ENCODE measurements around the gene DACT2. TPM values are rescaled to one million over a fixed set of nuclear protein-coding genes. Genes with fewer than 3 reads are reported as not detected.

The DACT2 gene
- total RNA-seq, 1 experiment from 2014 or later = not detected

DNA sequence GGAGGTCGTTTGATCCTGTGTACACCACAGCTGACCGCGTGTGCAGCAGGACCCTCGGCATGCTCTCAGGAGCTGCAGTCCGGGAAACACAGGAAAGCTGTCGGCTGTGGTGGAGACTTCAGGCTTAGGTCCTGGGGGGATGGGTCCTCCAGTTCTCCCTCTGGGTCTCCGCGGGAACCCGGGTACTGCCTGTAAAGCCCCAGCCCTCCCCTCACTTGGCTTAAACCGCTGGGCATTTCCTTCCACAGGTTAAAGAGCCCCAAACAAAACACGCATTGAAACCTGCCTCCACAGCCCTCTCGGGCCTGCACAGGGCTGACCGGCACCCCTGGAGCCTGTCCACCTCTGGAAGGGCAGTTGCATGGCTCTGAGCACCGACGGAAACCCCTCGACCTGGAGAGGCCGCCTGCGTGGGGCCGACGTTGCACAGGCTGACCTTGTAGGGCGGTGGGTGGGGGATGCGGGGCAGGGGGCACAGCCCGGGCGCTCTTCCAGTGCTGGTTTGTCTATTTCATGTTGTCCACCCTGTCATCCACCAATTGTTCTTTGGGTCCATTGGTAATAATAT lies 59.1 kb downstream of the DACT2 start:
- BruUV-seq (replicated peaks) = no TSS peak
- no peaks in the 10 kb centered on the region for H3K4me1 Mint-ChIP-seq (ENCODE audit: insufficient read depth, unreplicated experiment)

DNA sequence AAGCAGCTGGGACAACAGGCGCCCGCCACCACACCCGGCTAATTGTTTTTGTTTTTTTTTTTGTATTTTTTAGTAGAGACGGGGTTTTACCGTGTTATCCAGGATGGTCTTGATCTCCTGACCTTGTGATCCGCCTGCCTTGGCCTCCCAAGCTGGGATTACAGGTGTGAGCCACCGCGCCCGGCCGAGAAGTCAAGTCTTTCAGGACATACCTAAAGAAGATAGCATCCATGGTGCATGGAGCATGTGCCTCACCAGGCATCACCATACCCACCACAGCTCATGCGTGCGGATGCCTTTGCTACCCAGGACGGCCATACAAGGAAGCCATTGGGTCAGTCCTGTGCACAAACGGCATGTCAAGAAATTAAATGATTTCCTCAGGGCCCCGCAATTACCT lies 60.8 kb downstream of the DACT2 start:
- CTCF ChIA-PET = interaction anchor here (0.7 kb wide), 1 partner anchor 82 kb away, joined by 3 read pairs; no protein-coding TSS in a partner anchor
- POLR2A ChIA-PET = no interaction called here
- Mint-ChIP-seq H3K36me3 (ENCODE audit: insufficient read depth, unreplicated experiment) (no peaks in the 10 kb centered on the region), H3K27ac (ENCODE audit: low read depth, unreplicated experiment) (no peak overlapping the region), H3K9me3 (ENCODE audit: unreplicated experiment) (peaks cover 7% of the 10 kb centered on the region), H3K4me3 (ENCODE audit: unreplicated experiment) (no peak overlapping the region), H3K27me3 (ENCODE audit: insufficient read depth, unreplicated experiment) (peaks cover 77% of the 10 kb centered on the region), H3K4me1 (ENCODE audit: insufficient read depth, unreplicated experiment) (no peaks in the 10 kb centered on the region)
- intact Hi-C loops (cut with micrococcal nuclease) = no loop called here
- TF ChIP-seq, protein P1, sequence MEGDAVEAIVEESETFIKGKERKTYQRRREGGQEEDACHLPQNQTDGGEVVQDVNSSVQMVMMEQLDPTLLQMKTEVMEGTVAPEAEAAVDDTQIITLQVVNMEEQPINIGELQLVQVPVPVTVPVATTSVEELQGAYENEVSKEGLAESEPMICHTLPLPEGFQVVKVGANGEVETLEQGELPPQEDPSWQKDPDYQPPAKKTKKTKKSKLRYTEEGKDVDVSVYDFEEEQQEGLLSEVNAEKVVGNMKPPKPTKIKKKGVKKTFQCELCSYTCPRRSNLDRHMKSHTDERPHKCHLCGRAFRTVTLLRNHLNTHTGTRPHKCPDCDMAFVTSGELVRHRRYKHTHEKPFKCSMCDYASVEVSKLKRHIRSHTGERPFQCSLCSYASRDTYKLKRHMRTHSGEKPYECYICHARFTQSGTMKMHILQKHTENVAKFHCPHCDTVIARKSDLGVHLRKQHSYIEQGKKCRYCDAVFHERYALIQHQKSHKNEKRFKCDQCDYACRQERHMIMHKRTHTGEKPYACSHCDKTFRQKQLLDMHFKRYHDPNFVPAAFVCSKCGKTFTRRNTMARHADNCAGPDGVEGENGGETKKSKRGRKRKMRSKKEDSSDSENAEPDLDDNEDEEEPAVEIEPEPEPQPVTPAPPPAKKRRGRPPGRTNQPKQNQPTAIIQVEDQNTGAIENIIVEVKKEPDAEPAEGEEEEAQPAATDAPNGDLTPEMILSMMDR (IDR thresholded peaks at IDR 0.05; ENCODE audit: unreplicated experiment) = no peak
- DNase-seq (ENCODE audit: unreplicated experiment) = no peak
- no TSS peak for BruUV-seq (replicated peaks)

More for the DNA sequence above, 59.1 kb downstream of the DACT2 start:
- H3K9me3 Mint-ChIP-seq (ENCODE audit: unreplicated experiment) = peaks cover 3% of the 10 kb centered on the region
- ChIA-PET CTCF (no interaction called here), POLR2A (no interaction called here)
- TF ChIP-seq, protein P1 (IDR thresholded peaks at IDR 0.05; ENCODE audit: unreplicated experiment) = no peak
- no peak overlapping the region for H3K4me3 Mint-ChIP-seq (ENCODE audit: unreplicated experiment)
- peaks cover 69% of the 10 kb centered on the region for H3K27me3 Mint-ChIP-seq (ENCODE audit: insufficient read depth, unreplicated experiment)
- H3K27ac Mint-ChIP-seq (ENCODE audit: low read depth, unreplicated experiment) = no peak overlapping the region
- H3K36me3 Mint-ChIP-seq (ENCODE audit: insufficient read depth, unreplicated experiment) = no peaks in the 10 kb centered on the region
- no peak for DNase-seq (ENCODE audit: unreplicated experiment)
- intact Hi-C loops (cut with micrococcal nuclease) = no loop called here

DNA sequence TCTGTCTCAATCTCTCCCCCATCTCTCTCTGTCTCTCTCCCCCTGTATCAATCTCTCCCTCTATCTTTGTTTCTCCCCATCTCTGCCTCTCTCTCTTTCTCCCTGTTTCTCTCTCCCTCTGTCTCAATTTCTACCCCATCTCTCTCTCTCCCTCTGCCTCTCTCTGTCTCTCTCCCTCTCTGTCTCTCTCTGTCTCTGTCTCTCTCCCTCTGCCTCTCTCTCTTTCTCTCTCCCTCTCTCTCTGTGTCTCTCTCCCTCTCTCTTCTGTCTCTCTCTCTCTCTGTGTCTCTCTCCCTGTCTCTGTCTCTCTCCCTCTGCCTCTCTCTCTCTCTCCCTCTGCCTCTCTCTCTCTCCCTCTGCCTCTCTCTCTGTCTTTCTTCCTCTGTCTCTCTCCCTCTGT lies 62.6 kb downstream of the DACT2 start:
- ChIA-PET CTCF (interaction anchor here (0.8 kb wide), 1 partner anchor 11 kb away, joined by 3 read pairs; no protein-coding TSS in a partner anchor), POLR2A (no interaction called here)
- H3K27ac Mint-ChIP-seq (ENCODE audit: low read depth, unreplicated experiment) = no peak overlapping the region
- no peak for DNase-seq (ENCODE audit: unreplicated experiment)
- no TSS peak for BruUV-seq (replicated peaks)
- peaks cover 93% of the 10 kb centered on the region for H3K27me3 Mint-ChIP-seq (ENCODE audit: insufficient read depth, unreplicated experiment)
- H3K4me1 Mint-ChIP-seq (ENCODE audit: insufficient read depth, unreplicated experiment) = no peaks in the 10 kb centered on the region
- H3K4me3 Mint-ChIP-seq (ENCODE audit: unreplicated experiment) = no peak overlapping the region
- intact Hi-C loops (cut with micrococcal nuclease) = no loop called here
- TF ChIP-seq, protein P1 (IDR thresholded peaks at IDR 0.05; ENCODE audit: unreplicated experiment) = no peak
- H3K9me3 Mint-ChIP-seq (ENCODE audit: unreplicated experiment) = peaks cover 7% of the 10 kb centered on the region
- no peaks in the 10 kb centered on the region for H3K36me3 Mint-ChIP-seq (ENCODE audit: insufficient read depth, unreplicated experiment)

Other genes starting within 250 kb of the DACT2 start
- gene FRMD1, start 240.6 kb downstream of the DACT2 start, total RNA-seq (2022) = not detected in 2 replicates
- not detected in 2 replicates for gene SMOC2, start 121.4 kb upstream of the DACT2 start, total RNA-seq (2022)

Measured in MCF 10A (cell line).